Ishikawa (cell line): ENCODE results near the gene ADGRG3.

Source experiments
- CEBPB ChIP-seq: IDR thresholded peaks from 2 replicates; pipeline ENCODE4 v1.6.1; 2012
- CREB1 ChIP-seq: IDR thresholded peaks from 2 replicates; pipeline ENCODE4 v1.6.1; 2012; ENCODE audit warnings: low read depth
- EGR1 ChIP-seq: IDR thresholded peaks from 2 replicates; pipeline ENCODE4 v1.6.1; 2012
- EP300 ChIP-seq: IDR thresholded peaks from 2 replicates; pipeline ENCODE4 v1.6.1; 2012; ENCODE audit warnings: borderline replicate concordance
- FOXM1 ChIP-seq: IDR thresholded peaks from 2 replicates; pipeline ENCODE4 v1.6.1; 2012; ENCODE audit warnings: low read depth, borderline replicate concordance
- NFIC ChIP-seq: IDR thresholded peaks from 2 replicates; pipeline ENCODE4 v1.6.1; 2012
- RAD21 ChIP-seq: IDR thresholded peaks from 2 replicates; pipeline ENCODE4 v1.6.1; 2012; ENCODE audit warnings: low read depth
- TAF1 ChIP-seq: IDR thresholded peaks from 2 replicates; pipeline ENCODE4 v1.6.1; 2012; ENCODE audit warnings: low read depth, mild to moderate bottlenecking
- TCF12 ChIP-seq: IDR thresholded peaks from 2 replicates; pipeline ENCODE4 v1.6.1; 2012; ENCODE audit warnings: low read depth
- TEAD4 ChIP-seq: IDR thresholded peaks from 2 replicates; pipeline ENCODE4 v1.6.1; 2012
- YY1 ChIP-seq: IDR thresholded peaks from 2 replicates; pipeline ENCODE4 v1.6.1; 2012; ENCODE audit warnings: low read depth
- ZBTB7A ChIP-seq: IDR thresholded peaks from 2 replicates; pipeline ENCODE4 v1.6.1; 2012; ENCODE audit warnings: low read depth
- TF ChIP-seq, protein P1 (sequence below): IDR thresholded peaks from 2 replicates; pipeline ENCODE4 v1.6.1; 2012
- TF ChIP-seq, protein P2 (sequence below): IDR thresholded peaks from 2 replicates; pipeline ENCODE4 v1.6.1; 2012
- TF ChIP-seq, protein P3 (sequence below): IDR thresholded peaks from 2 replicates; pipeline ENCODE4 v1.6.1; 2012; ENCODE audit warnings: low read depth, mild to moderate bottlenecking

Gene ADGRG3

DNA sequence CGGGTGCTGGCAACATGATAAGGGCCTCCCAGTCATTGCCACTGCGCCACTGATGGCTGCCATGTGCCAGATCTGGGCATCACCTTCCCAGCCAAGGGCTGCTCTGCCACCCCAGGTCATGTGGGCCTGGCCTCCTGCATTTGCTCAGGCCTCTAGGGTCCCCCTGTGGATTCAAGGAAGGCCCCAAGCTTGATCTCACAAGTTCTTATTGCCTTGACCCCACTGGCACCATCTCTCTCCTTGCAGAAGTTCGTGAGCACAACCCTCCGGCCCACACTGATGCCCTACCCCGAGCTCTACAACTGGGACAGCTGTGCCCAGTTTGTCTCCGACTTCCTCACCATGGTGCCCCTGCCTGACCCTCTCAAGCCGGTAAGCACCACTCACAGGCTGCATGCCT, 31.8 kb downstream of the ADGRG3 start:
- TF ChIP-seq, protein P1, sequence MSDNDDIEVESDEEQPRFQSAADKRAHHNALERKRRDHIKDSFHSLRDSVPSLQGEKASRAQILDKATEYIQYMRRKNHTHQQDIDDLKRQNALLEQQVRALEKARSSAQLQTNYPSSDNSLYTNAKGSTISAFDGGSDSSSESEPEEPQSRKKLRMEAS = no peak
- TF ChIP-seq TAF1 = no peak
- TF ChIP-seq NFIC = no peak
- TF ChIP-seq EP300 = no peak
- TF ChIP-seq, protein P2, sequence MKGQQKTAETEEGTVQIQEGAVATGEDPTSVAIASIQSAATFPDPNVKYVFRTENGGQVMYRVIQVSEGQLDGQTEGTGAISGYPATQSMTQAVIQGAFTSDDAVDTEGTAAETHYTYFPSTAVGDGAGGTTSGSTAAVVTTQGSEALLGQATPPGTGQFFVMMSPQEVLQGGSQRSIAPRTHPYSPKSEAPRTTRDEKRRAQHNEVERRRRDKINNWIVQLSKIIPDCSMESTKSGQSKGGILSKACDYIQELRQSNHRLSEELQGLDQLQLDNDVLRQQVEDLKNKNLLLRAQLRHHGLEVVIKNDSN = no peak
- no peak for TF ChIP-seq TCF12
- no peak for TF ChIP-seq CEBPB
- TF ChIP-seq RAD21 = no peak
- TF ChIP-seq EGR1 = no peak
- no peak for TF ChIP-seq FOXM1
- TF ChIP-seq YY1 = no peak

DNA sequence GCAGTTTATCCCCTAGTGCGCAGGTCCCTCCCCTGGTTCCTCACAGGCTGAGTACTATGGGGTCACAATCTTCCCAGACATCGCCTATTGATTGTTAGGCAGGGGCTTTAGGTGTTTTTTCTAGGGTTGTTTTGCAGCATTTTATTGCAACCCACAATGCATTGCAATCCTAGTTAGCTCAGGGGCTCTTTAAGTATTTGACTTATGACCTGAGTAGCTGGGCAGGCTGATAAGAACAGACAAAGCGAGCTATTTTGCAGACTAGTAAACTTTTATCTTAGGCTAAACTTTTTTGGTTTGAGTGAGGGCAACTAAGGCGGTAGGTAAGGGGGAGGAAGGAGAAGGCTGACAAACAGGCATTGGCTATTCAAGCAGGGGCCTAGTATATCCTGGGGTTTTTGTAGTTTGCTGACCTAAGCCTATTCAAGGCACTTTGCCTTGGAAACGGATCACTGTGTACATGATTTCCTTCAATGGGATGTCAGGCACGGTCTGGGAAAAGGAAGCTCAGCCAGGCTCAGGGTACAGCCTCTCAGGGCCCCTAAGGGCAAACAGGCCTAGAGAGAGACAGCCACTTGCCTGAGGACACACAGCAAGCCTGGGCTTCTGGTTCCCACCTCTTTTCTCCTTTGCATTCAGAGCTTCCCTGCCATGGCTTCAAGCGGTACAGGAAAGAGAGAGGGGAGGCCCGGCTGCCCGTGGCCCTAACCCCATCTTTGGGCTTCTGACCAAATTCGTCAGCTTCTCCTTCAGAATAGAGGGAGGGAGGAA, 32.9 kb downstream of the ADGRG3 start:
- TF ChIP-seq ZBTB7A (no peak), NFIC (no peak), RAD21 (no peak), TCF12 (no peak), EGR1 (no peak), TEAD4 (no peak), CEBPB (no peak), FOXM1 (no peak), TAF1 (no peak), EP300 (no peak), YY1 (no peak), CREB1 (no peak)
- TF ChIP-seq, protein P2 = no peak
- TF ChIP-seq, protein P1 = no peak
- TF ChIP-seq, protein P3, sequence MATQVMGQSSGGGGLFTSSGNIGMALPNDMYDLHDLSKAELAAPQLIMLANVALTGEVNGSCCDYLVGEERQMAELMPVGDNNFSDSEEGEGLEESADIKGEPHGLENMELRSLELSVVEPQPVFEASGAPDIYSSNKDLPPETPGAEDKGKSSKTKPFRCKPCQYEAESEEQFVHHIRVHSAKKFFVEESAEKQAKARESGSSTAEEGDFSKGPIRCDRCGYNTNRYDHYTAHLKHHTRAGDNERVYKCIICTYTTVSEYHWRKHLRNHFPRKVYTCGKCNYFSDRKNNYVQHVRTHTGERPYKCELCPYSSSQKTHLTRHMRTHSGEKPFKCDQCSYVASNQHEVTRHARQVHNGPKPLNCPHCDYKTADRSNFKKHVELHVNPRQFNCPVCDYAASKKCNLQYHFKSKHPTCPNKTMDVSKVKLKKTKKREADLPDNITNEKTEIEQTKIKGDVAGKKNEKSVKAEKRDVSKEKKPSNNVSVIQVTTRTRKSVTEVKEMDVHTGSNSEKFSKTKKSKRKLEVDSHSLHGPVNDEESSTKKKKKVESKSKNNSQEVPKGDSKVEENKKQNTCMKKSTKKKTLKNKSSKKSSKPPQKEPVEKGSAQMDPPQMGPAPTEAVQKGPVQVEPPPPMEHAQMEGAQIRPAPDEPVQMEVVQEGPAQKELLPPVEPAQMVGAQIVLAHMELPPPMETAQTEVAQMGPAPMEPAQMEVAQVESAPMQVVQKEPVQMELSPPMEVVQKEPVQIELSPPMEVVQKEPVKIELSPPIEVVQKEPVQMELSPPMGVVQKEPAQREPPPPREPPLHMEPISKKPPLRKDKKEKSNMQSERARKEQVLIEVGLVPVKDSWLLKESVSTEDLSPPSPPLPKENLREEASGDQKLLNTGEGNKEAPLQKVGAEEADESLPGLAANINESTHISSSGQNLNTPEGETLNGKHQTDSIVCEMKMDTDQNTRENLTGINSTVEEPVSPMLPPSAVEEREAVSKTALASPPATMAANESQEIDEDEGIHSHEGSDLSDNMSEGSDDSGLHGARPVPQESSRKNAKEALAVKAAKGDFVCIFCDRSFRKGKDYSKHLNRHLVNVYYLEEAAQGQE = no peak

DNA sequence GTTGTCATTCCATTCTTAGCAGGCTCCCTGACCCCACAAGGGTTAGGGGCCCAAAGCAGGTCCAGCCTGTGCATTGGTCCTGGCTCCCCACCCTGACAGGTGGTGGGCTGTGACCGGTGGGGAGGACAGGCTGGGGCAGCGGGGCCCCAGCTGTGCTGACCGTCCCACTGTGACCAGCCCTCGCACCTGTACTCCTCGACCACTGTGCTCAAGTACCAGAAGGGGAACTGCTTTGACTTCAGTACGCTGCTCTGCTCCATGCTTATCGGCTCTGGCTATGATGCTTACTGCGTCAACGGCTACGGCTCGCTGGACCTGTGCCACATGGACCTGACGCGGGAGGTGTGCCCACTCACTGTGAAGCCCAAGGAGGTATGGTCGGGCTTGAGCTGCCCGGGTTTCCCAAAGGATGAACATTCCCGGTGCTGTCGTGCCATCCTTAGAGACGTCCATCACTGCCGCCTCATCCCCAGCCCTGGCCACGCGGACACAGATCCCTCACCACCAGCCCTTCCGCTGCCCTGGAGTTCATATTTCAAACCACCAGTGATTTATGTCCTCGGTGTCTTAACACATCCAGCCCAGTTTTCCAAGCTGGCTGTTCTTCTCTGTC, 33.8 kb downstream of the ADGRG3 start:
- TF ChIP-seq, protein P3 = no peak
- TF ChIP-seq, protein P1 = no peak
- TF ChIP-seq, protein P2 = no peak
- TF ChIP-seq TCF12 (no peak), CREB1 (no peak), RAD21 (no peak)

DNA sequence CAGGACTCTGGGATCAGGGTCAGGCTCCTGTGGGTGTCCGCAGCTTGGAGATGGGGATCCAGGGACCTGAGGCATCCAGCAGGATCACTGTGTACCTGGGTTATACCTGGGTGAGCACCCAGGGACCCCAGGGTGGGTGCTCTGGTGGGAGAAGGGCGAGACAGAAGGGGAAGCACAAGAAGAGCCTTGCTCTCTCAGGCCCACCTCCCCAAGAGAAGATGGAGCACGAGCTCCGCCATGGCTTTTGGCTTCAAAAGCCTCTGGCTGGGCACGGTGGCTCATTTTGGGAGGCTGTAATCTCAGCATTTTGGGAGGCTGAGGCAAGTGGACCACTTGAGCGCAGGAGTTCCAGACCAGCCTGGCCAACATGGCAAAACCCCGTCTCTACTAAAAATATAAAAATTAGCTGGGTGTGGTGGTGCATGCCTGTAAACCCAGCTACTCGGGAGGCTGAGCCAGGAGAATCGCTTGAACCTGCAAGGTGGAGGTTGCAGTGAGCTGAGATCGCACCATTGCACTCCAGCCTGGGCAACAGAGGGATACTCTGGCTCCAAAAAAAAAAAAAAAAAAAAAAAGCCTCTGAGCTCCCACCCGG, 35.4 kb downstream of the ADGRG3 start:
- no peak for TF ChIP-seq YY1
- TF ChIP-seq, protein P2 = no peak
- TF ChIP-seq, protein P1 = no peak
